22Rv1 (cell line): ENCODE results near the gene LIPN.

Source experiments
- CTCF ChIP-seq: fragments of 450-650 bp; IDR thresholded peaks from 2 replicates; pipeline ENCODE4 v1.5.1; 2017; ENCODE audit warnings: mild to moderate bottlenecking
- ZFX ChIP-seq: fragments of 450-650 bp; IDR thresholded peaks from 2 replicates; pipeline ENCODE4 v1.6.1; 2017; ENCODE audit warnings: antibody characterized with exemption, borderline replicate concordance

- no peak for TF ChIP-seq CTCF
- no peak for TF ChIP-seq ZFX
These were observed 32.8 kb downstream of the LIPN start for GRCh38 chr10:88792661-88793060.
